Psoas muscle (tissue), 8 donors: ENCODE results near the gene ANXA11. TPM values are rescaled to one million over a fixed set of nuclear protein-coding genes. Genes with fewer than 3 reads are reported as not detected.

ENCODE experiments used
- ATAC-seq, 4 donors: fragments of 200-7000 bp; cut with Tn5 transposase; one replicate each; pipeline ENCODE4 v1.9.1; 2020; ENCODE audit warnings: moderate library complexity in 3 of 4, mild to moderate bottlenecking in 2 of 4
- DNase-seq, 2 donors: peaks; one replicate each; pipeline ENCODE4 v3.0.0-alpha.2; 2020
- H3K27ac ChIP-seq: fragments of 200-600 bp; one replicate; pipeline ENCODE4 v1.8.0; 2022
- H3K27me3 ChIP-seq, 3 donors: fragments of 200-600 bp in 1 of 3; one replicate each; pipeline versions ENCODE4 v1.6.1 to v1.8.0; 2013 to 2022; ENCODE audit warnings: low read length in 2 of 3, mild to moderate bottlenecking in 2 of 3, moderate library complexity in 1 of 3; ENCODE audit not compliant: insufficient read depth in 3 of 3
- H3K36me3 ChIP-seq, 2 donors: fragments of 200-600 bp in 1 of 2; one replicate each; pipeline versions ENCODE4 v1.6.1 to v1.8.0; 2013 to 2022; ENCODE audit warnings: low read depth in 1 of 2, mild to moderate bottlenecking in 1 of 2, moderate library complexity in 1 of 2; ENCODE audit not compliant: insufficient read depth in 1 of 2
- H3K4me1 ChIP-seq: fragments of 200-600 bp; one replicate; pipeline ENCODE4 v1.8.0; 2022
- H3K4me3 ChIP-seq: fragments of 200-600 bp; one replicate; pipeline ENCODE4 v1.8.0; 2022; ENCODE audit warnings: mild to moderate bottlenecking
- H3K9me3 ChIP-seq: fragments of 200-600 bp; one replicate; pipeline ENCODE4 v1.8.0; 2022
- WGBS, 3 donors: extraction: QIAGEN DNeasy Blood & Tissue Kit; methylation state at CpG; one replicate each; pipeline versions ENCODE4 v1.1.6 to v1.1.7; 2013; 5-methylcytosine and 5-hydroxymethylcytosine counted together
- intact Hi-C, 2 donors: fragments of 100-400 bp; cut with DNase I; formaldehyde crosslinking; loops; one replicate each; pipeline versions ENCODE4 v1.11.0 to v1.14.2; 2022
- polyA plus RNA-seq, 3 donors: library from polyadenylated mRNA; stranded (reverse); fragments of 200-250 nt; gene quantifications; one replicate each; pipeline ENCODE4 v1.2.3, GENCODE V29; 2013
- total RNA-seq, 4 donors: library from RNA; stranded (reverse); fragmentation: NEBNext Ultra II Directional in 2 of 4; extraction: Animal tissue kit (Norgen Biotek cat#: 25700) in 2 of 4; gene quantifications; one replicate each; pipeline versions ENCODE4 v1.2.1 to v1.2.4, GENCODE V29; 2021 to 2023
- TF ChIP-seq, protein P1 (sequence below): fragments of 200-600 bp; IDR thresholded peaks from one replicate; pipeline ENCODE4 v1.8.0; 2022; ENCODE audit warnings: antibody characterized with exemption
- donor health status: healthy with polysubstance abuse.
- donor health status: DM: no; HTN: no; CAD: no; lungs with moderate emphysema.
- donor health status: Bipolar disorder and iron deficiency.
- donor health status: healthy.
- donor health status: DM: yes; HTN: yes; CAD: no.
- donor health status: DM: no; HTN: no; CAD: no.
- donor health status: DM: no; HTN: no; CAD: no.
- donor health status: DM: yes; HTN: yes; CAD: no.

The ANXA11 gene
- total and polyA plus RNA-seq, 7 donors = 112 to 389 (median 164) TPM

DNA sequence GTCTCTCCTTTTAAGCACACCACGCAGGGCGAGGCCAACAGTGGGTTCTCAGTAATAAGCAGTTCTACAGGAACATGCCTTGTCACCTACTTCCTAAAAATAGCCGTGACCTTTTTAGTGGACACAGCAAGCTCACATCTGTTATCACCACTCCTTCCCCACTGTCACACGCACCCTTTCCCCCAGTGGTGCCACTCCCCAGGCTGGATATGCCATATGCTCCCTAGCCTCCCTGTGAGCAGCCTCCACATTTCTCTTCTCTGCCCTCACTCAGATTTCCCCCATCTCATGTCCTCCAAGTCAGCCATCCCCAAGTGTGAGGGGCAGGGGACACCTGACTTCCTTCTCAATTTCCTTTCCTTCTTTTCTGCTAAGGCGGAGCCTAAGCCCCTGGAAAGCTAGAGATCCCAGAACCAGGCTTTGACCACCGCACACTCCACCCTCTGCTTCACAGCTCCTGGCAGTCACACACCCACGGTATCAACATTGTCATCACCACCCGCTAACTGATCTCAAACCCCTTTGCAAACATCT lies 3.7 kb downstream of the ANXA11 start:
- WGBS, 3 donors = 35 to 47% (median 46%) methylated on average over 8 of the region's 8 CpGs
- Histone ChIP-seq H3K4me3 (peak overlapping the region; percentile 96), H3K36me3 (no peaks in the 10 kb centered on the region), H3K9me3 (no peaks in the 10 kb centered on the region), H3K27ac (peak overlapping the region; percentile 99), H3K27me3 (no peaks in the 10 kb centered on the region), H3K4me1 (peaks cover 78% of the 10 kb centered on the region)
- TF ChIP-seq, protein P1, sequence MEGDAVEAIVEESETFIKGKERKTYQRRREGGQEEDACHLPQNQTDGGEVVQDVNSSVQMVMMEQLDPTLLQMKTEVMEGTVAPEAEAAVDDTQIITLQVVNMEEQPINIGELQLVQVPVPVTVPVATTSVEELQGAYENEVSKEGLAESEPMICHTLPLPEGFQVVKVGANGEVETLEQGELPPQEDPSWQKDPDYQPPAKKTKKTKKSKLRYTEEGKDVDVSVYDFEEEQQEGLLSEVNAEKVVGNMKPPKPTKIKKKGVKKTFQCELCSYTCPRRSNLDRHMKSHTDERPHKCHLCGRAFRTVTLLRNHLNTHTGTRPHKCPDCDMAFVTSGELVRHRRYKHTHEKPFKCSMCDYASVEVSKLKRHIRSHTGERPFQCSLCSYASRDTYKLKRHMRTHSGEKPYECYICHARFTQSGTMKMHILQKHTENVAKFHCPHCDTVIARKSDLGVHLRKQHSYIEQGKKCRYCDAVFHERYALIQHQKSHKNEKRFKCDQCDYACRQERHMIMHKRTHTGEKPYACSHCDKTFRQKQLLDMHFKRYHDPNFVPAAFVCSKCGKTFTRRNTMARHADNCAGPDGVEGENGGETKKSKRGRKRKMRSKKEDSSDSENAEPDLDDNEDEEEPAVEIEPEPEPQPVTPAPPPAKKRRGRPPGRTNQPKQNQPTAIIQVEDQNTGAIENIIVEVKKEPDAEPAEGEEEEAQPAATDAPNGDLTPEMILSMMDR = no peak
- peak; percentile 47 to 68 (median 58) for ATAC-seq
- DNase-seq = peak; percentile 51 to 84
- intact Hi-C loops = loop anchor here (5.0 to 10.0 kb wide), 2 partner anchors 39 to 127 kb away; partner anchors contain the start of gene TMEM254 (in 1 of the 2)

- TF ChIP-seq, protein P1 = no peak
- no peak for DNase-seq
- Histone ChIP-seq H3K9me3 (no peaks in the 10 kb centered on the region), H3K27ac (peak overlapping the region; percentile 99), H3K27me3 (no peaks in the 10 kb centered on the region), H3K4me3 (peak overlapping the region; percentile 96), H3K36me3 (no peaks in the 10 kb centered on the region), H3K4me1 (peaks cover 80% of the 10 kb centered on the region)
- 58 to 75% (median 64%) methylated on average over 10 of the region's 10 CpGs for WGBS, 3 donors
- no peak for ATAC-seq
- intact Hi-C loops = loop anchor here (5.0 to 10.0 kb wide), 2 partner anchors 38 to 126 kb away; partner anchors contain the start of gene TMEM254 (in 1 of the 2)
Measured at GRCh38 chr10:80200687-80201086, 4.7 kb downstream of the ANXA11 start.

DNA sequence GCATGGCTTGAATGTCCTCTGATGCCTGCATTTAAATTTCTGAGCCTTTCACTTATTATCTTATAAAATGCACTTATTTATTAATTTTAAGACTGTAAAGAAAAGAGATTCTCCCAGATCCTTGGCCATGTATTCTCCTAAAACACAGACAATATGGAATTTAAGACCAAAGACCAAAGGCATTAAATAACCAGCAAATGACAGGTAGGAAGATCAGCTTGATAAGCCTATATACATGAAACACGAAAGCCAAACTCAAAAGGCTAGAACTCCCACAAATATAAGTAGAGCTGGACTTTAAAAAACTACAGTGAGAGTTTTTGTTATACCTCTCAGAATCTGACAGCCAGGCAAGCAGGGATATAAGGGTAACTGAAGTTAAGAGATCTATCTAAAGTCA lies 5.1 kb downstream of the ANXA11 start:
- Histone ChIP-seq H3K36me3 (no peaks in the 10 kb centered on the region), H3K4me3 (peak overlapping the region; percentile 96), H3K4me1 (peaks cover 85% of the 10 kb centered on the region), H3K27me3 (no peaks in the 10 kb centered on the region), H3K9me3 (no peaks in the 10 kb centered on the region), H3K27ac (peak overlapping the region; percentile 99)
- intact Hi-C loops = loop anchor here (5.0 to 10.0 kb wide), 2 partner anchors 38 to 125 kb away; partner anchors contain the start of gene TMEM254 (in 1 of the 2)
- TF ChIP-seq, protein P1 = no peak
- ATAC-seq (no peak), DNase-seq (no peak)
- 27 to 54% (median 32%) methylated on average over 1 of the region's 1 CpG for WGBS, 3 donors

DNA sequence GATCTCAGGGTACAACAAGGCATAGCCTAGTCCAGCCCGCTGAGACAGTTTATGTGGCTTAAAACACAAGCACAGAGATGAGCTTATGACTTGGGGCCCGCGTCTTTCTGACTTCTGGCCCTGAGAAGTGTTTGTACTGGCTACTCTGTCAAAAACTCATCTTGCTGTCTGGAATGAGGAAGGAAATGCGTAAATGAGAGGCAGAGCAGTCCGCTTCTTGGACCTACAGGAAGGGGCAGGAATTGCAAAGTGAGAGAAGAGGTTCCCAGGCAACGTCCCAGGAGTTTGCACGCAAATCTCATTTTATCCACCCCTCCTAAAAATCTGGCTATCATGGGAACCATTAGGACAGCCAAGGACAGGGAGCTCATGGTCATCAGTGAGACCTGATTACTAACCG lies 5.5 kb downstream of the ANXA11 start:
- peak overlapping the region; percentile 99 for H3K27ac ChIP-seq
- peak in 1 of 2 donors; percentile 49 for DNase-seq
- intact Hi-C loops = loop anchor here (5.0 to 10.0 kb wide), 2 partner anchors 38 to 125 kb away; partner anchors contain the start of gene TMEM254 (in 1 of the 2)
- TF ChIP-seq, protein P1 = peak; percentile 24
- peak overlapping the region; percentile 96 for H3K4me3 ChIP-seq
- WGBS, 3 donors = 23 to 35% (median 27%) methylated on average over 8 of the region's 8 CpGs
- no peaks in the 10 kb centered on the region for H3K9me3 ChIP-seq
- H3K4me1 ChIP-seq = peaks cover 89% of the 10 kb centered on the region
- peak in 1 of 4 donors; percentile 16 for ATAC-seq
- no peaks in the 10 kb centered on the region for H3K27me3 ChIP-seq
- H3K36me3 ChIP-seq = no peaks in the 10 kb centered on the region
